HK-2 (cell line): ENCODE data around the gene RNF40.
A peak's percentile ranks its signal among the peaks of the same experiment; 100 is the strongest.

Experiments
- DNase-seq: peaks from one replicate; pipeline ENCODE4 v3.0.0-alpha.2; 2018; ENCODE audit not compliant: unreplicated experiment

Gene RNF40

GRCh38 chr16:30762991-30763725 is 1.0 kb downstream of the RNF40 start:
- DNase-seq = no peak

DNA sequence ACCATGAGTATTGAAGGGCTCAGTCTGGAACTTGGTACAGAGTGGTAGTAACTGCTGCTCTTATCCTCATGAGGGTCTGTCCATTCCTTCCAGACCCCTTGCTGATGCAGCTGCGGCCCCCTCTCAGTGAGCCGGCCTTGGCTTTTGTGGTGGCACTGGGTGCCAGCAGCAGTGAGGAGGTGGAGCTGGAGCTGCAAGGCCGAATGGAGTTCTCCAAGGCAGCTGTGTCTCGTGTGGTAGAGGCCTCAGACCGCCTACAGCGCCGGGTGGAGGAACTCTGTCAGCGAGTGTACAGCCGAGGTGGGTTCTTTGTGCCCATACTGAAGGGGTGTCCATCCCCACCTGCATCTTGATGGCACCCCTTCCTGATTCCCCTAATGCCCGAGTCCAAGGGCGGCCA is 2.0 kb downstream of the RNF40 start:
- no peak for DNase-seq

GRCh38 chr16:30764816-30765465 is 2.8 kb downstream of the RNF40 start:
- DNase-seq = no peak

DNA sequence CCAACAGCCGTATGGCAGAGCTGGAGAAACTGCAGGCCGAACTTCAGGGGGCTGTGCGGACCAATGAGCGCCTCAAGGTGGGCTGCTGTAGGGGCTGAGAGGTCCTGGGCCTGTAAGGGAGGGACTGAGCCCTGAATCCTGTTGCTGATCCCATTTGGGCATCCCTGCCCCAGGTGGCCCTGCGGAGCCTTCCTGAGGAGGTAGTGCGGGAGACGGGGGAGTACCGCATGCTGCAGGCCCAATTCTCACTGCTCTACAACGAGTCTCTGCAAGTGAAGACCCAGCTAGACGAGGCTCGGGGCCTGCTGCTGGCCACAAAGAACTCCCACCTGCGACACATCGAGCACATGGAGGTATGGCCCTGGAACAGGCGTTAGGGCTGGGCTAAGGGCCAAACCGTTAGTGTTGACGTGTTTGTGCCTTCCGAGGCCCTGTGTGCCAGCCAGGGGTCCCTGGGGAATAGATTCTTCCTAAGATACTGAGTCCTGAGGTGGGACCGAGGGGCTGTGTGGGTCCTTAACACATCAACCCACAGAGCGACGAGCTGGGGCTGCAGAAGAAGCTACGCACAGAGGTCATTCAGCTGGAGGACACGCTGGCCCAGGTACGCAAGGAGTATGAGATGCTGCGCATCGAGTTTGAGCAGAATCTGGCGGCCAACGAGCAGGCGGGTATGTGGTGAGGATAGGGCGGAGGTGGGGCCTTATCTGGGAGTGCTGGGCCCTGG is 4.2 kb downstream of the RNF40 start:
- DNase-seq = no peak

DNA sequence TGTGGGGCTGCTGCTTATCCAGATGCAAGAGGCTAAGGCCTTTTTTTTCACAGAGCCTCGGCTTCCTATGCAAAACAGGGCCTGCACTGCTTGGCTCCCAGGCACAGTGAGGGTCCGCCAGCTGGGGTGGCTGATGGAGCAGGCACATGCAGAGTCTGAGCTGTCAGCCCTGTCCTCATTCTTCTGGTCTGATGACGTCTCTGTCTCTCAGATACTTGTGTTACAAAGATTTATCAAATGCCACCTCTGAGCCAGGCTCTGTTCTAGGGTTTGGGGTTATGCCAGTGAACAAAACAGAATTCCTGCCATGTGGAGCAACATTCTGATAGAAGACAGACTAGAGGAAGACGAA is 4.8 kb downstream of the RNF40 start:
- DNase-seq = no peak

DNA sequence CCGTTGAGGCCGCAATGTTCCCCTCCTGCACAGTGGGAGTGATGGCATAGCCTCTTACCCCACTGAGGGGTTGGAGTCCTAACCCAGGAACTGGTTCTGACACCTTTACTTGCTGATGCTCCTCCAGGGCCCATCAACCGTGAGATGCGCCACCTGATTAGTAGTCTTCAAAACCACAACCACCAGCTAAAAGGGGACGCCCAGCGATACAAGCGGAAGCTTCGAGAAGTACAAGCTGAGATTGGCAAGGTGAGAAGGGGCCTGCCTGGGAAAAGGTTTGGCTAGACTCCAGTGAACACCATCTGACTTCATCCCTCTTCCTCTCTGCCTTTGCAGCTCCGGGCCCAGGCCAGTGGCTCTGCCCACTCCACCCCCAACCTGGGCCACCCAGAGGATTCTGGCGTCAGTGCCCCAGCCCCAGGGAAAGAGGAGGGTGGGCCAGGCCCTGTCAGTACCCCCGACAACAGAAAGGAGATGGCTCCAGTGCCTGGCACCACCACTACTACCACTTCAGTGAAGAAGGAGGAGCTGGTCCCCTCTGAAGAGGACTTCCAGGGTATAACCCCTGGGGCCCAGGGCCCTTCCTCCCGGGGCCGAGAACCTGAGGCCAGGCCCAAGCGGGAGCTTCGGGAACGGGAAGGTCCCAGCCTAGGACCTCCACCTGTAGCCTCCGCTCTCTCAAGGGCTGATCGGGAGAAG is 5.8 kb downstream of the RNF40 start:
- DNase-seq = no peak

- DNase-seq = no peak
Measured at GRCh38 chr16:30768583-30769181, 6.6 kb downstream of the RNF40 start.

- DNase-seq = no peak
Measured at GRCh38 chr16:30769379-30770089, 7.4 kb downstream of the RNF40 start.

- DNase-seq = no peak
Measured at GRCh38 chr16:30771726-30772125, 9.6 kb downstream of the RNF40 start.

DNA sequence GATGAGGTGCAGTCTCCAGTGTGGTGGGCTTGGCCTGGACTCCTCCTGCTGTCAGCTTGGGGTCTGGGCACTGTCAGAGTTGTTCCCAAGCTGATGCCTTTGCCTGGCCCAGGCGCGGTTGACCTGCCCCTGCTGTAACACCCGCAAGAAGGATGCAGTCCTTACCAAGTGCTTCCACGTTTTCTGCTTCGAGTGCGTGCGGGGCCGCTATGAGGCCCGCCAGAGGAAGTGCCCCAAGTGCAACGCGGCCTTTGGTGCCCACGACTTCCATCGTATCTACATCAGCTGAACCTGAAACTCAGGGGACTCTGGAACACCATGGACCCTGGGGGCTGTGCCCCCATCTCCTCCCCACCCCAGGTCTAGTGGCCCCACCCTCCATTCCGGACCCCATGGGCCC is 11.7 kb downstream of the RNF40 start:
- no peak for DNase-seq

- peak; percentile 31 for DNase-seq
Measured at GRCh38 chr16:30774367-30775130, 12.4 kb downstream of the RNF40 start.

DNA sequence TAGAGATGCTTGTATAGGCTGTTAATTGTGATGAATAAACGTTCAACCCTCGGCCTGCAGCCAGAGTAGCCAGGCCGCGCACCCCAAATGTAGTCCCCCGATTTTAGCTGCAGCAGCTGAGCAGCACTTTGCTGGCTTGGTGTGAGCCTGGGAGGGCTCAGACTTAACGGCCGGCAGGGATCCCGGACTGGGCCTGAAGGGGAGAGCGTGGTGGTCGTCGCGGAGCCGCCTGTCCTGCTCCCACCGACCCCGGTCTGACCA is 12.9 kb downstream of the RNF40 start:
- DNase-seq = no peak

DNA sequence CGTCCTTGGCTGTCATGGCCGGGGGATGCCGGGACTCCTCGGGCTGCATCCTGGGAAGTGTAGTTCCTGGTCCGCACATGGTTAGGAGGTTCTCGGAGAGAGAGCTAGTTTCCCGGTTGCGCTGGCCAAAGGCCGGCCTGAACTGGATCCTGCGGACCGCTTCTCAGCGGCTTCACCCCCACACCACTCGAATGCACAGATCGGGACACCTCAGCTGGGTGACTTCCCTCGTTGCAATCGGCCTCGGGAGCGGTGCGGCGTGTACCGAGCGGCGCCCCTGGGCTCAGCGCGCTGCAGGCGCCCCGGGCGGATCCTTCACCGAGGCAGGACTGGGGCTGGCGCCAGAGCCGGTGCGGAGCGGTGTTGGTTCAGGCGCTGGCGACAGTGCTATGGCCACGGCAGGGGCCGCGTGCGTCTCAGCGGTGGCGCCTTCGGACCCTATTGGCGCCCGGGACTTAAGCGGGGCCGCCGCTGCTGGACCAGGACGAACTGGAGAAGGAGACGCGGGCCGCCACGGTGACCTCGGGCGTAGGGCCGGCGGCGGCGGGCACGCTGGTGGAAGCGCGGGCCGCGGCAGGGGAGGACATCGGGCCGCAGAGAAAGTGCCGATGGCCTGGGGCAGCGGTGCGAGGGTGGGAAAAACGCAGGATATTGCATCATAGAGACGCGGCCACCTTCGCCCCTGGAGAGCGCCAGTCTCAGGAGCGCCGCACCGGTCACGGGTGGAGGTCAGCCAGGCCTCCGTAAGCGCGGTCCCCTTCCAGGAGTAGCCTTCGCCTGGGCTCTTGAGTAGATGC is 13.5 kb downstream of the RNF40 start:
- DNase-seq = peak; percentile 80

DNA sequence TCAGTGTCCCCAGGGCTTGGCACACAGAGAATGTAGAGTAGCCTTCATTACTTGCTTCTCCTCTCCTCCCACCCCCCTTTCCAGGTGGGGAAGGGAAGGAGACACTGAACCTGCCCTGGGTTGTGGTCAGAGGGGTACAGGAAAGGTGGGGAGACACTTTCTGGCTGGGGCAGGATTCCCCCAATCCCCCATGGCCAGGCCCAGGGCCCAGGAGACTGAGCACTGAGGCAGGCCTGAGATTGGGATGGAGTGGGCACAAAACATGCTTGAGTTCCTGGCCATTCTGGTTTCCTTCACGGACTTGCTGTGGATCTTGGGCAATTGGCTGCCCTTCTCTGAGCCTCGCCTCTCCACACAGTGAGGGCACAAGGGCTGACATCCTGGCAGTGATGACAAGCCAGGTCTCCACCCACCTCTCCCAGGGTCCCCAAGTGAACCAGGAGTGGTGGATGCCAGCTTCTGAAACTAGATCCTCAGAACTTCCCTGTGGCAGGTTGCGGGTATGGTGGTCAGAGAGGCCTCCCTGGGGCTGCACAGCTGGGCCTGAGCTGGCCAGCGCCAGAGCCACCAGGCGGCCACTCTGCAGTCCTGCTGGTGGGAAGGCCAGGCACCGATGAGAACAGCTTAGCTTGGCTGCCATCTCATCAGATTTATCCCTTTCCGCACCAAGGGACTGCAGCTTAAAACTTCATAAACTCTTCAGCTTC is 15.6 kb downstream of the RNF40 start:
- DNase-seq = no peak

- DNase-seq = no peak
Measured at GRCh38 chr16:30778549-30779244, 16.6 kb downstream of the RNF40 start.

DNA sequence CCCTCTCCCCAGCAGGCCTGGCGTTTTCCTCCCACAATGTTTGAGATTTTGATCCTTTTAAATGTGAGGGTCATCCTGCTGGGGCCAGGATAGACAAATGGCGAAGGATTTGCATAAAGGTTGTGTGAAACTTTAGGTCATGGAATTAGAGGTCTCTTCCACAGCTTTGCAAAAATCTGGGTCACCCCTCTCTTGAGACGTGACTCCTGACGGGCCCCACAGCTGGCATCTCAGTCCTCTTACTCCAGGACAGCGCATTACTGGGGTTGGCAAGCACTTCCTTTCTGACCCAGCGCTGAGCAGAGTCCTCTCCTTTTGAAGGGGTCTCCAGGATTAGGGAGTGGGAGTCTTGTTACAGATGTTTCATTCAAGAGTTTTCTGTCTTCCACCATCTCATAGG is 17.5 kb downstream of the RNF40 start:
- no peak for DNase-seq

DNA sequence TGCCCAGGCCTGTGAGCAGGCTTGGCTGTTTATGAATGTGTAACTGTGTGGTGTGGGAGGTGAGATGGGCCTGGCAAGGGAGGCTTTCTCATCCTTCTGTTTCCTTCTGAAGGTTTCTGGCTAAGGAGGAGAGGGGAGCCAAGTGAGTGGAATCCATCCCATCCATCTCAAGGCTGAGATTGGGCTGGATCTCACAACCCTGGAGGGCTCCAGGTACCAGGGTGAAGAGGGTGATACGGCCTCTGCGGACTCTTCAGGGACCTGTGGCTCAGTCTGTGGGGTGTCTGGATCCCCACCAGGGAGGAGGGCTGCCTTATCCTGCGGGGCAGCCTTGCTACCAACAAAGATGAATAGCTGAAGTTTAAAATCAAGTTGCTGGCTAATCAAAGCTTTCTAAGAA is 17.9 kb downstream of the RNF40 start:
- no peak for DNase-seq

DNA sequence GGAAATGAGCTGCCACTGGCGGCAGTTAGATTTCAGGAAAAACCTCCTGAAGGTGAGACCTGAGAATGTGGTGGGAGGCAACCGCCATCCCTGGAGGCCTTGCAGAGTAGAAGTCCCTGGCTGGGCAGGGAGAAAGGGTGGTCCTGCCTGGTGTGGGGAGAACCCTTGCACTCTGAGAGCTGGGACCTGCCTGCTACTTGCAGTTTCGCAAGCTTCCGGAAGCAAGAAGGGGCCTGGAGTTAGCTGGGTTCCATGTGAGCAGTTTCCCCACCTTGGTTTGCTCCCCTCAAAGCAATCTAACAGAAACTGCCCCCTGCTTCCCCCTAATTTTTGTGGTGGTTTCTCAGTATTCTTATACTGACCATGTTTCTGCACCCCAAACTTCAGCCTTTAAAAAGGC is 18.4 kb downstream of the RNF40 start:
- DNase-seq = no peak
